AG10803 (cell line): ENCODE data around the gene APBB1IP.
A peak's percentile ranks its signal among the peaks of the same experiment; 100 is the strongest.

Experiments used
- DNase-seq: peaks from one replicate; pipeline ENCODE4 v3.0.0; 2010; ENCODE audit warnings: low read depth
- H3K4me3 ChIP-seq: 2 replicates; pipeline ENCODE4 v1.5.1; 2011; ENCODE audit warnings: mild to moderate bottlenecking, low read length, control low read depth
- TF ChIP-seq, protein P1 (sequence below): conservative IDR thresholded peaks from 2 replicates; pipeline ENCODE4 v1.5.1; 2011; ENCODE audit warnings: mild to moderate bottlenecking, low read length, control low read depth, inconsistent platforms

Gene APBB1IP

DNA sequence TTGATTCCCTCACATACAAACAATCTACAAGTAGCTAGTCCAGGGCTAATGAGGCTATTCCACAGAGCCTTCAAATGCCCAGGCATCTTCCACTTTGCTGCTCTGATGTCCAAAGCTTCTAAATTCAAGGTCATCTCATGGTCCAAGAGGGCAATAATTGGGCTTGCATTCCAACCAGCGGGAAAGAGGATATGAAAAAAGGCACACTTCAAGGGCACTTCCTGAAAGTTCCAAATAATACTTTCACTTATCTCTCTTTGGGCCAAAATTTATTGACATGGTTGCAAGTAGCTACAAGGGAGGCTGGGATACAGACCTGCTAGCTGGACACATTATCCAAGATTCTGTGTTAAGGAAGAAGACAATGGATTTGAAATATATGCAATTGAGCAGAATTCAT, 25.2 kb upstream of the APBB1IP start:
- TF ChIP-seq, protein P1, sequence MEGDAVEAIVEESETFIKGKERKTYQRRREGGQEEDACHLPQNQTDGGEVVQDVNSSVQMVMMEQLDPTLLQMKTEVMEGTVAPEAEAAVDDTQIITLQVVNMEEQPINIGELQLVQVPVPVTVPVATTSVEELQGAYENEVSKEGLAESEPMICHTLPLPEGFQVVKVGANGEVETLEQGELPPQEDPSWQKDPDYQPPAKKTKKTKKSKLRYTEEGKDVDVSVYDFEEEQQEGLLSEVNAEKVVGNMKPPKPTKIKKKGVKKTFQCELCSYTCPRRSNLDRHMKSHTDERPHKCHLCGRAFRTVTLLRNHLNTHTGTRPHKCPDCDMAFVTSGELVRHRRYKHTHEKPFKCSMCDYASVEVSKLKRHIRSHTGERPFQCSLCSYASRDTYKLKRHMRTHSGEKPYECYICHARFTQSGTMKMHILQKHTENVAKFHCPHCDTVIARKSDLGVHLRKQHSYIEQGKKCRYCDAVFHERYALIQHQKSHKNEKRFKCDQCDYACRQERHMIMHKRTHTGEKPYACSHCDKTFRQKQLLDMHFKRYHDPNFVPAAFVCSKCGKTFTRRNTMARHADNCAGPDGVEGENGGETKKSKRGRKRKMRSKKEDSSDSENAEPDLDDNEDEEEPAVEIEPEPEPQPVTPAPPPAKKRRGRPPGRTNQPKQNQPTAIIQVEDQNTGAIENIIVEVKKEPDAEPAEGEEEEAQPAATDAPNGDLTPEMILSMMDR = no peak
- DNase-seq = no peak
- no peak overlapping the region for H3K4me3 ChIP-seq

DNA sequence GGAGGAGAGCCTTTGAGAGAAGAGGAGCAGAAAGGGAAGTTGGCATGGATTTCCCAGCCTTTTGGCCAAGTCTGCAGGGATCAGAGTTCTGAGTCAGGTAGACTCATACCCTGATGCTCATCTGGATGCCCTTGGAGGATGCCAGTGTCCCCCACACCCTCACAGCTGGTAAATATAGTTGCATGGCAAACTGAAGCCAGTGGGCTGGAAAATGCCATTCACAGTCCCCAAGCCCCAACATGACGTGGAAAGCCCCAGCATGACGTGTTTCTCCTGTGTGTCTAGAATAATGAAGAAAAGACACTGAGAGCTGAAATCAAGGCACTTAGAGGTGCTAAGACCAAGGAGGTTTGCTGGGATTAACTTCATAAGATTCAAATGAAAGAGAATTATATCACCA, 24.8 kb upstream of the APBB1IP start:
- TF ChIP-seq, protein P1 = no peak
- DNase-seq = no peak
- no peak overlapping the region for H3K4me3 ChIP-seq

DNA sequence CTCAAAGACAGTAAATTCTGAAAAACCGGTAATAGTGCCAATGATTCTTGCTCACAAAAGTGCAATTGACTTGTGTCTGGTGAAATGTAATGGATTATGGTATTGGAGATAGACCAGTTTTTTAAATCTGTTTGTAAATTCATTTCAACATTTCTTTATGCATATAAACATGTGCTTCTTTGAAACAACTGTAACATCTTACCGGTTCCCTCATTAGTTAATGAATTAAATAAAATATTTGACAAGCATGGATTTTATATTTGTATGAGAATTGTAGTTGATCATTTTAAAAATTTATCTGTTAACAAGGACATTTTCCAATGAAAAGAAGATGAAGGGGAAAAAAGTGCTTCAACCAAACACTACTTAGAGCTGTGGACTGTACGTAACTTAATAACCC, 21.0 kb upstream of the APBB1IP start:
- H3K4me3 ChIP-seq = no peak overlapping the region
- TF ChIP-seq, protein P1 = no peak
- DNase-seq = no peak

DNA sequence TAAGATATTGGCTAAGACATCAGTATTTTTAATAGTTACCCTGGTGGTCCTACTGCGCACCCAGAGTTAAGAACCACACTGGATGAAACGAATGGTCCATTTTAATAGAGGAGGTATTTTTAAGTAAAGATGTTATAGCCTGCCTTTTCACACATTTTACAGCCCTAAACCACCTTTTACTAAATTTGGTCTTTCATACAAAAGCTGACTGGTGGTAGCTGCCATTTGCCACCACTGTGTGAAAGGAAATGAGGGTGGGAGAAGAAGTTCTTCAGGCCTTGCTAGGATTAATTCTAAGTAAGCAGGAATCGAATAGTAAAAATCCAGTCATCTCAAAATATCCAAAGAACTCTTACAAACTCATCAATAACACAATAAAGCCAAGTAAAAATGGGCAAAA, 15.2 kb upstream of the APBB1IP start:
- no peak for DNase-seq
- TF ChIP-seq, protein P1 = no peak
- no peak overlapping the region for H3K4me3 ChIP-seq

DNA sequence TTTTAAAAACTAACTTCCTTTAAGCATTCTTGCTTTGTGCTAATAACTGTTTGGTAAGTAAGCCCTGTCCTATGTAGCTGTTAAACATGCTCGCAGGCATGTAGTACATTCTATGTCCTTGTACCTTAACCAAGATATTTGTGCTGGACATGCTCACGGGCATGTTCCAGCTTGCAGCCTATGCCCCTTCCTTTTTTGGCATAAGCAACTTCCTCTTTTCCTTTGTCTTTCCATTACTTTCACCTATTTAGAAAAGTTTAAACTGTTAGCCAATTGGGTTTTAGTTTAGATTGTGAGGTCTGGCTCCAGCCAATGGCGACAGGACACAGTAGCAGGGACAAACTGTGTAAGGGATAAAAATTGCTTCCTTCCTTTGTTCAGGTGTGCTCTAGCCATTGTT, 14.4 kb upstream of the APBB1IP start:
- TF ChIP-seq, protein P1 = no peak
- H3K4me3 ChIP-seq = no peak overlapping the region
- no peak for DNase-seq

DNA sequence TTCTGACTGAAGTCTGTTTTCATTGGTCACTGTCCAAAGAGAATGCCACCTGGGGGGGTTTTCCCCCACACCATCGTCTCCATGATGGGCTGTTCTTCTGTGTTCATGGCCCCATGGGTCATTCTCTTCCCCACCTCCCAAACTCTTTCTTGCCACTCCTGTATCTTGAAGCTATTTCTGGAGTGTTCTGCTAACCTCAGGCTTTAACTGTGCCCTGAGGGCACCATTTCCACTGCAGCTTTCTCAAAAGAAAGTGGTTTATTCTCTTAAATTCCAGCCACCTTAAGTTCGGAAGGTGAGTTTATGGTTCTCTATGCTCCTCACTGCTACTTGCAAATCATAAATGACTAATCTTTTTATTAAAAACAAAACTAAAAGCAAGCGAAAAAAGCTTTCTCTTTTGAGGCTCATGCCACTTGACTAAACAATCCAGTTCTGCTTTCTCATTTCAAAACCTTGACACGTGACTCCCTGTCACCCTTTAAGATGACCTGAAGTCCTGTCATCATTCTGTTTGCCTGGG, 7.4 kb upstream of the APBB1IP start:
- TF ChIP-seq, protein P1 = no peak
- no peak for DNase-seq
- no peak overlapping the region for H3K4me3 ChIP-seq

DNA sequence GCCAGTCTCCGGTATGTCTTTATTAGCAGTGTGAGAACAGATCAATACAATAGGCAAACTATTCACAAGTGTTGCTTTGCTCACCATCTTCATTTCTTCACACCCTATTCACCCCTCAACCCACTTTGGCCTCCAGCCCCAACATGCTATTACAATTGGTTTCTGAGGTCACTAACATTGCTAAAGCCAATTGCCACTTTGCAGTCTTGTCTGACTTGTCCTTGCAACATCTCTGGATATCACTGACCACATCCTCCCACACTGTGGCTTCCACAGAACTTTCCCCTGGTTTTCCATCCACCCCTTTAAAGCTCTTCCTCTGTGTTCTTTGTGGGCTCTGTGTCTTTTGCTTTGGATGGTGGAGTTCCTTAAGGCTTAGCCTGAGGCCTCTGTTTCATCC, 5.2 kb upstream of the APBB1IP start:
- DNase-seq = peak; percentile 67
- TF ChIP-seq, protein P1 = no peak
- H3K4me3 ChIP-seq = no peak overlapping the region
